OCI-M2 (cell line): ENCODE measurements around the gene HMX2.
"Not testable (repeated sequence)": the region's sequence is repeated elsewhere in the genome, so short reads cannot be mapped to it uniquely, and the experiment has no call there.

Experiments used
- DNase-seq: peaks from one replicate; lab custom pipeline; 2025; ENCODE audit not compliant: unreplicated experiment; lab: John Stamatoyannopoulos, UW

Gene HMX2

DNA sequence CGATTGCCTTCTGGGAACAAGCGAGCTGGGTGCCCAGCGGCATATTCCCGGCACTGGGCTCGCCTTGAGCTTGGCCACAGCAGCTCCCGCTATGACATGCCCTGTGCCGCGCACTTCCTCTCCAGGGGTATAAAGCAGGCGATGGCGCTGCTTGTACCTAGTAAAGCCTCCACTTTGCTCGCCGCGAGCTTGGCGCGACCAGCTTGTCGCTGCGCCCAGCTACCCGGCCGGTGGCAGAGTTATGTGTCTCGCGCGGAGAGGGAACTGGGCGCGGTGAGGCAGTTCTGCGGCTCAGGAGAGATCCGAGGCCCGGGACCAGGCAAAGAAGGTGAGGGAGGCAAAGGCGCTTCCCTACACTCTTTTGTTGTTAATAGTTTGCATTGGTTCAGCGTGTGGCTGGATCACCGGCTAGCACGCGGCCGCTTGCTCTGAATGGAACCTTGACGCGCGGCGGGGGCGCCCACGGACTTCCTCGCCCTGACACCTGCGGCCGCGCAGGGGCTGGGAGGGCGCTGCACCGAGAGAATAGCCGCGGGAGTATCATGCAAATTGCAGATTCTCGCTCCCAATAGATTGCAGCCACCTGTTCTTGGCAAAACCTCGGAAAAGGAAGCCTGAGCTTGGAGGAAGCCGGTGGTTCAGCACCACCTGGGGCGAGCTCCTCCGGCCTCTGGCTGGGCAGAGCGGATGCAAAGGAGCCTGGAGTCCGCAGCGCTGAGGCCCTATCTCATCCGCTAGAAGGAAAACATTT lies 3.2 kb downstream of the HMX2 start:
- no peak for DNase-seq

DNA sequence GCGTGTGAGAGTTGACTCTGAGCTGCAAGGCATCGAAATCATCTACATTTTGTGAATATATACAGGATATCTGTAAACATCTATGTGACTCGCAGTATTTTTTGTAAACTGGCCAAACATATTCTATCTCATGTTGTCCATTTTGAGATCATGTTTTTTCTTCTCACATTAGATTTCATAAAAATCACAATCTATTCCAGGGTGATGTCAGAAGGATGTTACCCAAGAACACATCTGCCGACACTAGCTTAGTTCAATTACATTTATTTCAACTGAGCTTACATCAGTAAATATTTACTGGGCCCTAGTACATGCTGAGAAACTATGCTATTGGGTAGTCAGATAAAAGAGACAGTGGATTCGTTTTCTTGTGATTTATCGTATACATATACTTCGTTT lies 3.8 kb downstream of the HMX2 start:
- no peak for DNase-seq

DNA sequence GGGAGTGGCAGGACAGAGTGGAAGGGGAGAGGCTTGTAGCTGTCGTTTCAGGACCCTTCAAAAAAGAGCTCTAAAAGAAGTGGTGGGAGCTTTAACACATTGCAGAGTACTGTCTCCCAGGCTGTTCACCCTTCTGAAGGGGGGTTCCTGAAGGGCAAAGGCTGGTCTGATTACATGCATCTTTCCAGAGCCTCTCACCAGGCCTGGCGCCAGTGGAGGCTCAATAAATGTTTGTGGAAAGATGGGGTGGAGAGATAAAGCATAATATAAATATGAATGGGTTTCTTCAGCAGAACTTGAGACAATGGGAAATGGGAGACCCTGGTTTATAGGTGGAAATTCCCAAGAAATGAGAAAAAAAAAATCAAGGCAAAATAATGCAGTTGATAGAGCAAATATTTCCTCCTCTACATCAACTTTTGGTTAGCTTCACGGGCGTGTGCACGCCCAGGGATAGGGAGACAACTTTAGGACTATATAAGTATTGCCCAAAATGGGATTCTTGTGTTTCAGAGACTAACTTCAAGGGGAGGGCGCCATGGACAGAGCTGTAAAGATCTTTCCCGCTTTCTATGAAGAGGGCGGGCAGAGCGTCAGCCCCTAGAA lies 5.7 kb downstream of the HMX2 start:
- DNase-seq, result no peak

DNA sequence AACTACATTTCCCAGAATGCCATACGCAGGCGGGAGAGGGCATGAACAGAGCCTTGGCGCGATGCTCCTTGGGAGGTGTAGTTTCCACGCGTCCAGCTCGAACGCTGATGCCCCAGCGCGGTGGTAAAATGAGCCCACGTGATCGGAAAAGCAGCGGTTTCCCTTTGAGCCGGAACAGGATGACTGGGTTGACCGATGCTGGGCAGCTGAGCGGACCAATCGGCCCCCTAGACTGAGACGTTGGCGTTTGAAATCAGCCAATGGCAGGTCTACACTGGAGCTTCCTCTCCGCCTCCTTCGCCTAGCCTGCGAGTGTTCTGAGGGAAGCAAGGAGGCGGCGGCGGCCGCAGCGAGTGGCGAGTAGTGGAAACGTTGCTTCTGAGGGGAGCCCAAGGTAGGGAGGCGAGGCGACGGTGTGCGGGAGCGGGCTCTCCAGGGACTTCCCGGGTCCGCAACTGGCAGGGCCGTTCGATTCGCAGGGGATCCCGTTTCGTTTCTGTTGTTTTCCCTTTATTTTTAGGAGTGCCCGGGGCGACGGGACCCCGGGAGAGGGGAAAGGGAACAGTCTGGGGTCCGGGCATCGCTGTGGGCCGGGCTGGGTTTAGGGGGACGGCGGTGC lies 6.3 kb downstream of the HMX2 start, which contains the start of gene BUB3:
BUB3 (plus strand) TSS at position 311 of the 619 bp plus-strand sequence. CDS start 516 bp downstream, outside the sequence.
- peak; percentile 68 for DNase-seq

DNA sequence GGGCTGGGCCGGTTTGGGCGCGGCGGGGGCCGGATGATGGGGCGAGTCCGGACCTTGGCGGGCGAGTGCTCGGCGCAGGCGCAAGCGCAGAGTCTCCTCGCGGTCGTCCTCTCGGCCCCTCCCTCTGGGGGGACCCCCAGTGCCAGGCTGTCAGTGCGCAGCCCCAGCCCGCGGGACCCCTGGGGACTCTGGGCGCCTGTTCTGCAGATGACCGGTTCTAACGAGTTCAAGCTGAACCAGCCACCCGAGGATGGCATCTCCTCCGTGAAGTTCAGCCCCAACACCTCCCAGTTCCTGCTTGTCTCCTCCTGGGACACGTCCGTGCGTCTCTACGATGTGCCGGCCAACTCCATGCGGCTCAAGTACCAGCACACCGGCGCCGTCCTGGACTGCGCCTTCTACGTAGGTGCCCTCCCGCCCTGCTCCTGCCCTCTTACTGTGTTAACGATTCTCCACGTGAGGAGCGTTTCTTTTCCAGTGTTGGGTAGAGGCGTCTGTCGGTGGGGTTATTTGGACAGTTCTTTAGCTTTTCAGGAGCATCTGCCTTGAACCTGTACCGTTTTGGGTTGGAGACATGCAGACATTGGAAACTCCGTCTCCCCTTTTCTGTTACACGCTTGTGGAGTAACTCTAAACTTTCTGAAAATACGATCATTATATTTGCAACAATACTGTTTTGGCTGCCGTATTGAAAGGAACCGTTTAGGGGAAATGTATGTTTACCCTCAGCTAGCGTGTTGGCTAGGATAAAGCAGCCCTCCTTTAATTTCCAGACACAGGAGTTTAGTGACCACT lies 7.0 kb downstream of the HMX2 start:
- DNase-seq, result no peak

DNA sequence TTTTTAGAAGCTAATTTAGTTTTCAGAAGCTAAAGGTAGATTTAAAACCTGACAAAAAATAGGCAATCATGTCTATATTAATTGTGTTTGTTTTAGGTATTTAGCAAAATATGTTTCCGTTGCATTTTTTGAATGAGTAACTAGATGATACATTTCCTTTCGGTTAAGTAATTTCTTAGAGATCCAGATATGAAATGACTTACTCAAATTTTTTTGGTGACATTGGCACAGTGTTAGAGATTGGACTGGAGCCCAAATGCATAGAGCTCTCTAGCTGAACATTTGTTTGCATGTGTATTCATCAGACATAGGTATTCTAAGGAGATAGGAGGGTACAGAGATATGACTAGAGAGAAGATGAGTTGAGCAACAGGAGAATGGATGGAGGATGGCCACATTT lies 8.1 kb downstream of the HMX2 start:
- no peak for DNase-seq

DNA sequence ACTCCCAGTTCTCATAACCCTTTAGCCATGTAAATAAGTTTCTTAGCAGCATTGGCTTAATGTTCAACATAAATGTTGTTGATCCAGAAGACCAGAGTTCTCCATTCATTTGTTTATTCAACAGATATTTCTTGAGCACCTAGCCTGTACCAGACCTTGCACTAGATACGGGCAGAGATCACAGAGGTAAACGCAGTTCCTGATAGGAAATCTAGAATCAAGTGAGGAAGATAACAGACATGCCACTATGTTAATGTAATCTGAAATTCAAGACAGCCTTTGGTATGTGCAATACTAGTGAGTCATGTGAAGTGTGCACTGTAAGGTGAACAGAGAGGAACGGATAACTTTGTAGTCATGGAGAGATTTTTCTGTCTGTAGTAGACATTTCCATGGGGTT lies 9.3 kb downstream of the HMX2 start:
- DNase-seq, result no peak

DNA sequence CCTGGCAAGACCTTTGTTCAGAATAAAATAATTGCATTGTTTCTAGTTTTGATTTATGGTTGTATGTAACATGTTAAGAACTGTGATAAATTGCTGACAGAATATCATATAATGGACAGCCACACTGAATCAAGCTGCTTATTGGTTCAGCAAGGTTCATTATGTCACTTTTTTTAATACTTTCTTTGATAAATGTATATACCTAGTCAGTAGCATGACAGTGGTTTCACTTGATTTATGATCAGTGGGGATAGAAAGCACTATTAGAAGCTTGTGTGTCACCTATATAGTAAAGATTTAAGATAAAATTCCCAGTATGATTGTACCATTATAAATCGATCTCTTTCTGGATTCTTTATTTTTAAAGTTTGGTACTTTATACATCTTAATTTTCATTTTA lies 10.7 kb downstream of the HMX2 start:
- DNase-seq, result no peak

DNA sequence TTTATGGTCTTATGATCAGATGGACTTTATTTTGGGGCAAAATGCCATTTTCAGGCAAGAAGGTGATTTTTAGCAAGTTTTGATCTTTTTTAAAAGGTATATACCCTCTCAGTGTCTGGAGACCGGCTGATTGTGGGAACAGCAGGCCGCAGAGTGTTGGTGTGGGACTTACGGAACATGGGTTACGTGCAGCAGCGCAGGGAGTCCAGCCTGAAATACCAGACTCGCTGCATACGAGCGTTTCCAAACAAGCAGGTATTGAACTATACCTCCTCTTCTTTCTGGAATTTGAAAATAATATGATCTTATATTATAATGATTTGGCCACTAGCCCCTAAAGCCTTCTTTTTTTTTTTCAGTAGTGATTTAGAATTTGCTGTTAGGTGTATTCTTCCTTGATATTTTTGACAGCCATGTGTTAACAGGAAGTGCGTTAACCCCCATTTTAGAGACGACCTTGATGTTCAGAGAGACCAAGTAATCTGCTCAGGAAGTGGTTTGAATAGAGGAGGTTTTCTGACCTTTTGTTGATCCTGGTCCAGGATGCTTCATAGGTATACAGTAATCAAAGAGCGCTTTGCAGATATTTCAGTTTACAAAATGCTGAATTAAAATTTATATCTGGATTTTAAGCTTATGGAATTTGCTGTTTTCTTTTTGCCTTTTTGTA lies 12.5 kb downstream of the HMX2 start:
- DNase-seq, result no peak

DNA sequence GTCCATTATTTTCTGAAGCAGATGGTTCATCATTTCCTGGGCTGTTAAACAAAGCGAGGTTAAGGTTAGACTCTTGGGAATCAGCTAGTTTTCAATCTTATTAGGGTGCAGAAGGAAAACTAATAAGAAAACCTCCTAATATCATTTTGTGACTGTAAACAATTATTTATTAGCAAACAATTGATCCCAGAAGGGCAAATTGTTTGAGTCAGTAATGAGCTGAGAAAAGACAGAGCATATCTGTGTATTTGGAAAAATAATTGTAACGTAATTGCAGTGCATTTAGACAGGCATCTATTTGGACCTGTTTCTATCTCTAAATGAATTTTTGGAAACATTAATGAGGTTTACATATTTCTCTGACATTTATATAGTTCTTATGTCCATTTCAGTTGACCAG lies 16.4 kb downstream of the HMX2 start:
- DNase-seq, result no peak

DNA sequence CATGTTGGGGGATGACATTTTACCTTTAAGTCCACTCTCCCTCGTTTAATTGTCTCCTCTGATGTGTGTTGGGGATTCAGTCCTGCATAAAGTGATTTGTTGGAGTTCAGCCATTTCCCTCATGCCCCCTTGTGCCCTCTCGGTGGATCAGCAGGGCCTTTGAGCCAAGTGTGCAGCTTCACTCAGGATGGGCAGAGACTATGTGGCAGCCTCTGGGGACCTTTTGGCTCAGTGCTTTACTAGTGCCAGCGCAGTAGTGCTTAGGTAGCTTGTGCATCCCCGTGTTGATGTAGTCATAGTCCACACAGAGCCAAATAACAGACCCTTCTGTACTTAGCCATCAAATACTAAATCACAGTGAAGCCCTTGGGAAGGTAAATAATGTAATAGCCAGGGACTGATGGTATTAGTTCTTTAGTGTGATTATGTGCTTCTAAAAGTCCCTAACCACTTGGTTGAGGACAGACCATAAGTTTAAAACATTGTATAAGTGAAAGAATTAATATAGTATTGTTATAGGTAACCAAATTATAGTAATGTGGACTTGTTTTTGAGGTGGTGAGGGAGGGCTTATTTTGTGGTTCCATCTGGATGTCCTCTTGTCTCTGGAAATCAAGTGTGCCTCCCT lies 17.6 kb downstream of the HMX2 start:
- DNase-seq, result no peak

DNA sequence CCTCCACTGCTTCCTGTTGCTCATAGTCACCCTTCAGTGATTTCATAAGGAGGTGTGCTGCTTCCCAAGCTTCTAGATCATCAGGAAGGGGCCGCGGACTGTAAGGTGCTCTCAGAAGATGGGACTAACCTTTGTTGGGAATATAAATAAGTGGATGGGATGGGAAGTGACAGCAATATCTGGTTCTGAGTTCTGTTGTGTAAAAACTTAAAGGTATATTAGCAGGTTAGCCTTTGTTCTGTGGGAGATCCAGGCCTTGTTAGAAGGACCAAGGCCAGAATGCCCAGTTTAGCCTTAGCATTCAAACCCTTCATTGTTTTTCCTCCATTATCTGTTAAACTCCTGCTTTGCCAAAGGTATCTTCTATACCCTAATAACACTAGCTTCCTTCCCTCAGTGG lies 18.7 kb downstream of the HMX2 start:
- DNase-seq, result no peak

DNA sequence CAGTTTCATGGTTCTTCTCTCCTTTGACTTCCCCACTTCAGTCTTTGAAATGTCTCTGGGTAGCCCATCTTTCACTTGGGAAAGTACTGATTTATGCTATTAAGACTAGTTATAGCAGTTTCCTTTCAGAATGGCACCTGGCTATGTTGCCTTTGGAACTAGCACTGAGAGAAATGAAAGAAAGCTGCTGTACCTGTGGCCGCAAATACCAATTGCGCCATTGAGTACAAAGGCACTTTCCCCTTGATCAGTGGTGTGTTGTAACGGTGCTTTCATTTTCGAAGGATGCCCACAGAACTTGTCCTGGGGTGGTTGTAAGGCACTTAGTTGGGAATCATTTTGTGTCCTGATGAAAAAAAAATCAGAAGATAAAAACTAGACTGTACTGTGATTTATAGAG lies 23.0 kb downstream of the HMX2 start:
- no peak for DNase-seq

DNA sequence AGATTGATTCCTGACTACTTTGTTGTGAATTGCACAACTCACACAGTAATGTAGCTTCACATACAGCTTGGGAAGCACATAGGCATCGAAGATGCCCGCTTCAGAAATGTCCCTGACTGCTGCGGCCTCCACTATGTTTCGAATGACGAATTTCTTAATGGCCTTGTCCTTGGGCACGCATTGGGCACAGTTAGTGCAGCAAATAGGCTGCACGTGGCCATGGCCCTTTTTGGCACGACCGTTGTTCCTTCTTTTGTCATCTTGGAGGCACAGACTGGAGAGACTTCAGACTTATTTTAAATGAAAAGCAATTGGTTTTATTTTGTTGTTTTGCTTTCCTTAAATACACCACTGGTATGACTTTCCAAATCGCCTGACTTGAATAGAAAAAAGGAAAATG lies 23.7 kb downstream of the HMX2 start:
- DNase-seq, result not testable (repeated sequence)

DNA sequence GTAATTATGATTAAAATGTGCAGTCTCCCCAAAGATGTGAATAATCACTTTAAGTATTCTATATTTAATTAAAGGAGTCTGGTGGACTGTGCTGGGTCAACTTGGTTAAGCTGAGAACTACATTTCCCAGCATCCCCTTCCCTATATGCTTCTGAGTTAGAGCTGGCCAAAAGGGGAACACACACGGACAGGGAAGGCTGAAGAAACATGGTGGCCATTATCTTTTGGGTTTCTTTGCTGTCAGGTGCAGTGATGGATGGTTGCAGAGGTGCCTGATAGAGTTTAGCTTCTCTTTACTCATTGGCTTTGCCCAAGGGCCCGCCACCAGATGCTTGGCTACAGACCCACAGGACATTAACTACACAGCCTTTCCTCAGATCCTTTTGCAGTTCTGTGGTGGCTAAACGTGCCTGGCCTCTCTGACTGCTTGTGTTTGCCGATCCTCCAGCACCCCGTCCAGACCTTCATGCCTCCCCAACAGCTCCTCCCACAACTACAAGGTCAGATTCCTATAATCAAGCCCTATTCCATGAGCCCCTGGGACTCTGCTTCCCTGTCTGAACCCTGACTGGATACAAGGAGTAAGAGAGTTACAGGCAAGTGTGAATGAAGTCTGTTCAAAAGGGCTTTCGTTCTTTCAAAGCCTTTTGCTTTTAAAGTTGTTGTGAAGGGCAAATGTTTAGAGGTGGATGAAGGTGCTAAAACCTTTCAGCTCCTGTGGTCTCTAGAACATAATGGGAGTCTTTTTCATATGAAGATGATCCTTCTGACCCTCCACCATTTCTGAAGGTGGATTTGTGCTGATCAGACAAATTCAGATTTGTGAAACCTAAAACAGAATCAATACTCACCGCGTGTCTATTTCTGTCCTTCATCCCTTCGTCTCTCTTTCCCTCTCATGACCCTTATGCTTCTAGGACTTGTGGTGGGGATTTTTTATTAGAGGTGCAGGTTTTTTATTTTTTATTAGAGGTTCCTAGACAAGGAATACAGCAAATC lies 27.8 kb downstream of the HMX2 start:
- DNase-seq, result no peak

DNA sequence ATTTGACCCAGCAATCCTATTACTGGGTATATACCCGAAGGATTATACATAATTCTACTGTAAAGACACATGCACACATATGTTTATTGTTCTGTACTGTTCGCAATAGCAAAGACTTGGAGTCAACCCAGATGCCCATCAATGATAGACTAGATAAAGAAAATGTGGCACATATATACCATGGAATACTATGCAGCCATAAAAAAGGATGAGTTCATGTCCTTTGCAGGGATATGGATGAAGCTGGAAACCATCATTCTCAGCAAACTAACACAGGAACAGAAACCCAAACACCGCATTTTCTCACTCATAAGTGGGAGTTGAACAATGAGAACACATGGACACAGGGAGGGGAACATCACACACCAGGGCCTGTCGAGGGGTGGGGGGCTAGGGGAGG lies 30.5 kb downstream of the HMX2 start:
- not testable (repeated sequence) for DNase-seq

DNA sequence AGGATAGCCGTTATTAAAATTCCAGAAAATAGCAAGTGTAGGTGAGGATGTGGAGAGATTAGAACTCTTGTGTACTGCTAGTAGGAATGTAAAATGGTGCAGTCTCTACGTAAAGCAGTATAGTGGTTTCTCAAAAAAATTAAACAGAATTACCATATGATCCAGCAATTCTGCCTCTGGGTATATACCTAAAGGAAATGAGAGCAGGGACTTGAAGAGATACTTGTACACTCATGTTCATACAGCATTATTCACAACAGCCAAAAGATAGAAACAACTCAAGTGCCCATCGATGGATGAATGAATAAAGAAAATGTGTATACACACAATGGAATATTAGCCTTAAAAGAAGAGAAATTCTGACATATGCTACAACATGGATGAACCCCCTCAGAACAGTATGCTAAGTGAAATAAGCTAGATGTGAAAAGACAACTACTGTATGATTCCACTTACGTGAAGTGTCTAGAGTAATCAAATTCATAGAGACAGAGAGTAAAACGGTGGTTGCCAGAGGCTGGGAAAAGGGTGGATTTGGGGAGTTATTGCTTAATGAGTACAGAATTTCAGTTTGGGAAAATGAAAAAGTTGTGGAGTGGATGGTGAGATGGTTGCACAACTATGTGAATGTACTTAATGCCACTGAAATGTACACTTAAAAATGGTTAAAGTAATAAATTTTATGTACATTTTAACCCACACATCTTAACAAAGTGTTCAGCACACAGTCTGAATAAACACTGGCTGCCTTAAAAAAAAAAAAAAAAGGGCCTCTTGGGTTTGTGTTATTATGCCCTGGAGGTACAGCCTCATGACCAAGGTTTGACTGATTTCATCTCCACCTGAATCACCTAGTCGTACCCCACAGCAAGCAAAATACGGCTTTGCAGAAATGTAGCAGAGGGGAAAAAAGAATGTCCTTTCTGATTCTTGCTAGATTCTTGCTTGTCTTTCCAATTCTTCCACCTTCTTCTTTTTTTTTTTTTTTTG lies 32.5 kb downstream of the HMX2 start:
- DNase-seq, result no peak

DNA sequence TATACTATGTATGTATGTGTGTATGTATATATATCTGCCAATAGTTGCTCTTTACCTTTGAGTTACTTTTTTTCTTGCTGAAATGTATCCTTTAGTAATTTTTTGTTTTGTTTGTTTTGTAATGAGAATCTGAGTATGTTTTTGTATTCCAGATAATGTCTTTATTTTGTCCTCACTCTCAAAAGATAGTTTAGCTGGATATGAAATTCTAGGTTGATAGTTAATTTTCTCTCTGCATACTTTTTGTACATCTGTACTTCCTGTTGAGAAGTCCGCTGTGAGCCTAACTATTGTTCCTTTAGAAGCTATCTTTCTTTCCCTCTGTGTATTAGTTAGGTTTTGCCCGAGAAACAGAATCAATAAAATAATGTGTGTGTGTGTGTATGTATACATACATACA lies 35.8 kb downstream of the HMX2 start:
- no peak for DNase-seq
